Measurements from ENCODE around the gene PDE11A. TPM values are rescaled to one million over a fixed set of nuclear protein-coding genes. Genes with fewer than 3 reads are reported as not detected.

PDE11A gene
- total and polyA plus RNA-seq, 10 donors, result 0.02 to 1.2 (median 0.22) TPM; not detected in 3

DNA sequence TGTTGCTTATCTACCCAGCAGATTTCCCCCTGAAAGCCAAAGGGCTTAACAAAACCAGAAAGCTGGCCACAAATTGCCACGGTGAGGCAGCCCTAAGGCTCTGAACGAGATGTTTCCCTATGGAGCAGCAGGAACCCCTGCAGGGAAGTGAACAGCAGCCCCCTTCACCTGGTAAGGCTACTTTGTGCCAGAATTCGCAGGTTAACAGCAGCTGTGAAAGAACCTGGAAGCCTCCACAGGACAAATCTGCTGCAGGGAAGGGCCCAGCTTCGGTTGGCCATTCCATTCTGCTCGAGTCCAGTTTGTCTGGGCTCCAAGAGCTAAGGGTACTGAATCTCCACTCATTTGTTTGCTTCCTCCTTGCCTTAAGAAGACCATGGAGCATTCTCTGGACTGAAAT is 175.3 kb downstream of the PDE11A start:
- peaks cover 0 to 4% (median 0%) of the 10 kb centered on the region in 7 donors for H3K27me3 ChIP-seq (replicated peaks in 1 of 7)
- TF ChIP-seq CTCF (IDR thresholded peaks at IDR 0.05 in 8 of 11, conservative IDR thresholded peaks at IDR 0.05 in 3 of 11) (no peak), POLR2AphosphoS5 (IDR thresholded peaks at IDR 0.05) (no peak), POLR2A (IDR thresholded peaks at IDR 0.05) (no peak)
- H3K27ac ChIP-seq, result no peak overlapping the region
- H3K4me1 ChIP-seq, result no peaks in the 10 kb centered on the region
- WGBS, 5 donors, result 66 to 90% (median 77%) methylated on average over 5 of the region's 5 CpGs
- DNase-seq, result no peak
- H3K9me3 ChIP-seq, result no peaks in the 10 kb centered on the region
- no peak overlapping the region for H3K4me3 ChIP-seq
- intact Hi-C loops (cut with DNase I; ENCODE audit: low total_unique reads), result no loop called here
- H3K36me3 ChIP-seq, result no peaks in the 10 kb centered on the region

DNA sequence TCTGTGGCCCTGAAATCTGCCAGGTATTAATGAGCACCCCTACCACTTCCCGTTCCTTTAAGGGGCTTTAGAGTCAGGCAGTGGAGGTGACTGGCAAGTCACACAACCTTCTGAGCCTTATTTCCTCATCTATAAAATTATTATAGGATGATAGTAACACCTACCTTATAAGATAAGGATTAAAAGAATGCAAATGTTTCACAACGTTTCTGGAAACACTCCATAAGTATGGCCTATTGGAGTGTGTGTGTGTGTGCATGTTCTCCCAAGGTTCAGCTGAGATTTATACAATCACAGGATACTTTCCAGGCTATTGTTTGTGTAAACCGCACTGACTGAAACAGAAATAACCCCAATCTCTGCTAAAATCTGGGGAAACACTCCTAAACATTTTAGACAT is 176.0 kb downstream of the PDE11A start:
- H3K27me3 ChIP-seq (replicated peaks in 1 of 7), result peaks cover 0 to 4% (median 0%) of the 10 kb centered on the region in 7 donors
- no peak overlapping the region for H3K27ac ChIP-seq
- no peaks in the 10 kb centered on the region for H3K9me3 ChIP-seq
- no peaks in the 10 kb centered on the region for H3K36me3 ChIP-seq
- intact Hi-C loops (cut with DNase I; ENCODE audit: low total_unique reads), result no loop called here
- H3K4me1 ChIP-seq, result no peaks in the 10 kb centered on the region
- 61 to 73% (median 68%) methylated on average over 3 of the region's 3 CpGs for WGBS, 5 donors
- no peak for DNase-seq
- H3K4me3 ChIP-seq, result no peak overlapping the region
- TF ChIP-seq CTCF (IDR thresholded peaks at IDR 0.05 in 8 of 11, conservative IDR thresholded peaks at IDR 0.05 in 3 of 11) (no peak), POLR2AphosphoS5 (IDR thresholded peaks at IDR 0.05) (no peak), POLR2A (IDR thresholded peaks at IDR 0.05) (no peak)

- Histone ChIP-seq H3K27ac (no peak overlapping the region), H3K36me3 (no peaks in the 10 kb centered on the region), H3K9me3 (no peaks in the 10 kb centered on the region), H3K4me1 (no peaks in the 10 kb centered on the region), H3K27me3 (replicated peaks in 1 of 7) (peaks cover 0 to 4% (median 0%) of the 10 kb centered on the region in 7 donors), H3K4me3 (no peak overlapping the region)
- DNase-seq, result no peak
- WGBS, 5 donors, result 71 to 89% (median 87%) methylated on average over 4 of the region's 4 CpGs
- intact Hi-C loops (cut with DNase I; ENCODE audit: low total_unique reads), result no loop called here
- TF ChIP-seq POLR2A (IDR thresholded peaks at IDR 0.05) (no peak), CTCF (IDR thresholded peaks at IDR 0.05 in 8 of 11, conservative IDR thresholded peaks at IDR 0.05 in 3 of 11) (no peak), POLR2AphosphoS5 (IDR thresholded peaks at IDR 0.05) (no peak)
These were observed 178.0 kb downstream of the PDE11A start for GRCh38 chr2:177894546-177894945.

GRCh38 chr2:177893880-177894279 is 178.7 kb downstream of the PDE11A start:
- no peak for TF ChIP-seq POLR2AphosphoS5 (IDR thresholded peaks at IDR 0.05)
- Histone ChIP-seq H3K9me3 (no peaks in the 10 kb centered on the region), H3K4me1 (no peaks in the 10 kb centered on the region), H3K4me3 (no peak overlapping the region), H3K27ac (no peak overlapping the region), H3K36me3 (no peaks in the 10 kb centered on the region), H3K27me3 (replicated peaks in 1 of 7) (peaks cover 0 to 4% (median 0%) of the 10 kb centered on the region in 7 donors)
- intact Hi-C loops (cut with DNase I; ENCODE audit: low total_unique reads), result no loop called here
- DNase-seq, result no peak

DNA sequence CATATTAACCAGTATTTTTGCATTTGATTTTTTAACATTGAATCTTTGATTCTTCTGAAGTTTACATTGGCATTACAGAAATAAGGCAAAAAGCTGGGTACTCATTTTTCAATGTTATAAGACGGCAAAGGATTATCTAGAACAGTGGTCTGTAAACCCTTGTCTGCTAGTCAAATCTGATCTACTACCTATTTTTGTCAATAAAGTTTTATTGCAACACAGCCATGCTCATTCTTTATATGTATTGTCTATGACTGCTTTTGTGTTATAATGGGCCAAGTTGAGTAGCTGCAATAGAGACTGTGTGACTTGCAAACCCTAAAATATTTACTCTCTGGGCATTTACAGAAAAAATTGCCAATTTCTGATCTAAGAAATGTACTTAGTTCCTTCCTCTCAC is 181.0 kb downstream of the PDE11A start:
- 88 to 96% (median 93%) methylated on average over 1 of the region's 1 CpG for WGBS, 5 donors
- Histone ChIP-seq H3K4me1 (no peaks in the 10 kb centered on the region), H3K27me3 (replicated peaks in 1 of 7) (peaks cover 0 to 4% (median 0%) of the 10 kb centered on the region in 7 donors), H3K4me3 (no peak overlapping the region), H3K27ac (no peak overlapping the region), H3K9me3 (no peaks in the 10 kb centered on the region), H3K36me3 (no peaks in the 10 kb centered on the region)
- DNase-seq, result no peak
- TF ChIP-seq CTCF (IDR thresholded peaks at IDR 0.05 in 8 of 11, conservative IDR thresholded peaks at IDR 0.05 in 3 of 11) (no peak), POLR2AphosphoS5 (IDR thresholded peaks at IDR 0.05) (no peak), POLR2A (IDR thresholded peaks at IDR 0.05) (no peak)
- intact Hi-C loops (cut with DNase I; ENCODE audit: low total_unique reads), result no loop called here
